GM23338 (cell line): ENCODE measurements around the gene ARHGAP10. TPM values are rescaled to one million over a fixed set of nuclear protein-coding genes. Genes with fewer than 3 reads are reported as not detected.

ENCODE experiments used
- ATAC-seq: fragments of 200-7000 bp; cut with Tn5 transposase; 3 replicates; pipeline ENCODE4 v1.9.1; 2020
- DNase-seq: peaks from one replicate; pipeline ENCODE4 v3.0.0-alpha.2; 2015; ENCODE audit warnings: low spot score
- H2AFZ ChIP-seq: fragments of 200-600 bp; sonication (generic); 2 replicates; pipeline ENCODE4 v1.8.0; 2016; ENCODE audit warnings: antibody characterized with exemption, mild to moderate bottlenecking, moderate library complexity
- H3F3A ChIP-seq: fragments of 200-600 bp; sonication (generic); replicated peaks from 2 replicates; pipeline ENCODE4 v1.8.0; 2017; ENCODE audit warnings: antibody characterized with exemption, mixed run types, low read depth
- H3K27ac ChIP-seq: fragments of 200-600 bp; sonication (generic); 2 replicates; pipeline ENCODE4 v1.6.1; 2016; ENCODE audit warnings: low read depth
- H3K27me3 ChIP-seq: fragments of 200-600 bp; sonication (generic); 2 replicates; pipeline ENCODE4 v1.8.0; 2016; ENCODE audit warnings: mild to moderate bottlenecking, mixed run types, moderate library complexity; ENCODE audit not compliant: insufficient read depth
- H3K36me3 ChIP-seq: fragments of 200-600 bp; sonication (generic); 2 replicates; pipeline ENCODE4 v1.8.0; 2016; ENCODE audit warnings: mild to moderate bottlenecking; ENCODE audit not compliant: insufficient read depth
- H3K4me1 ChIP-seq: fragments of 200-600 bp; sonication (generic); 2 replicates; pipeline ENCODE4 v1.8.0; 2016; ENCODE audit warnings: mild to moderate bottlenecking, moderate library complexity; ENCODE audit not compliant: insufficient read depth
- H3K4me2 ChIP-seq: fragments of 200-600 bp; sonication (generic); 2 replicates; pipeline ENCODE4 v1.7.1; 2017; ENCODE audit warnings: mixed run types
- H3K4me3 ChIP-seq: fragments of 200-600 bp; sonication (generic); 2 replicates; pipeline ENCODE4 v1.6.1; 2016; ENCODE audit warnings: mixed run types
- H3K79me2 ChIP-seq: fragments of 200-600 bp; sonication (generic); replicated peaks from 2 replicates; pipeline ENCODE4 v1.8.0; 2017; ENCODE audit warnings: mild to moderate bottlenecking; ENCODE audit not compliant: insufficient read depth
- H3K9me2 ChIP-seq: fragments of 200-600 bp; sonication (generic); 2 replicates; pipeline ENCODE4 v1.8.0; 2017; ENCODE audit not compliant: insufficient read depth
- H4K20me1 ChIP-seq: fragments of 200-600 bp; sonication (generic); replicated peaks from 2 replicates; pipeline ENCODE4 v1.8.0; 2017; ENCODE audit warnings: mild to moderate bottlenecking; ENCODE audit not compliant: insufficient read depth
- H3K27ac Mint-ChIP-seq: 2 replicates; pipeline ENCODE4 v1.8.0; 2020; ENCODE audit warnings: inconsistent platforms, mild to moderate bottlenecking, moderate library complexity, mixed read lengths
- H3K27me3 Mint-ChIP-seq: 3 replicates; pipeline ENCODE4 v1.8.0; 2022; ENCODE audit warnings: low read depth, mild to moderate bottlenecking, moderate library complexity, mixed read lengths, inconsistent platforms; ENCODE audit not compliant: insufficient read depth, poor library complexity
- H3K36me3 Mint-ChIP-seq: 3 replicates; pipeline ENCODE4 v1.8.0; 2021; ENCODE audit warnings: low read depth, mild to moderate bottlenecking, inconsistent platforms, moderate library complexity, mixed read lengths
- H3K4me1 Mint-ChIP-seq: 3 replicates; pipeline ENCODE4 v1.8.0; 2020; ENCODE audit warnings: mild to moderate bottlenecking, inconsistent platforms, mixed read lengths
- H3K4me3 Mint-ChIP-seq: 3 replicates; pipeline ENCODE4 v1.8.0; 2021; ENCODE audit warnings: moderate library complexity, mild to moderate bottlenecking, inconsistent platforms, mixed read lengths
- H3K9me3 Mint-ChIP-seq: 3 replicates; pipeline ENCODE4 v1.8.0; 2020; ENCODE audit warnings: moderate library complexity, mild to moderate bottlenecking, inconsistent platforms, mixed read lengths
- CREB1 ChIP-seq: fragments of 250-450 bp; sonication (Bioruptor Pico); IDR thresholded peaks from 2 replicates; pipeline ENCODE4 v1.5.0; 2020; ENCODE audit warnings: low read depth, mild to moderate bottlenecking, moderate library complexity
- CTCF ChIP-seq, 2 experiments: fragments of 200-600 bp in 1 of 2; sonication (generic) in 1 of 2; conservative IDR thresholded peaks; 2 replicates each; pipeline versions ENCODE4 v1.5.1 to v1.6.1; 2016 to 2017; ENCODE audit warnings: antibody characterized with exemption in 2 of 2, low read depth in 2 of 2, mild to moderate bottlenecking in 2 of 2, moderate library complexity in 1 of 2
- ETS1 ChIP-seq: IDR thresholded peaks from 2 replicates; pipeline ENCODE4 v1.6.1; 2016; ENCODE audit warnings: antibody characterized with exemption
- EZH2 ChIP-seq: fragments of 200-600 bp; sonication (generic); IDR thresholded peaks from one replicate; pipeline ENCODE4 v1.8.0; 2017; ENCODE audit warnings: antibody characterized with exemption, mild to moderate bottlenecking, low read depth; ENCODE audit not compliant: unreplicated experiment
- EZH2phosphoT487 ChIP-seq: fragments of 200-600 bp; sonication (generic); IDR thresholded peaks from one replicate; pipeline ENCODE4 v1.8.1; 2018; ENCODE audit warnings: antibody characterized with exemption; ENCODE audit not compliant: unreplicated experiment
- JUNB ChIP-seq: IDR thresholded peaks from one replicate; pipeline ENCODE4 v1.6.1; 2016; ENCODE audit warnings: antibody characterized with exemption; ENCODE audit not compliant: unreplicated experiment
- NANOG ChIP-seq: IDR thresholded peaks from 2 replicates; pipeline ENCODE4 v1.6.1; 2016; ENCODE audit warnings: antibody characterized with exemption, borderline replicate concordance
- POLR2AphosphoS5 ChIP-seq: IDR thresholded peaks from 2 replicates; pipeline ENCODE4 v1.6.1; 2016; ENCODE audit warnings: antibody characterized with exemption, low read depth
- STAT1 ChIP-seq: IDR thresholded peaks from one replicate; pipeline ENCODE4 v1.6.1; 2016; ENCODE audit warnings: antibody characterized with exemption; ENCODE audit not compliant: unreplicated experiment
- ZNF114 ChIP-seq: fragments of 250-450 bp; sonication (Bioruptor Pico); IDR thresholded peaks from 2 replicates; pipeline ENCODE4 v1.5.0; 2020; ENCODE audit warnings: mild to moderate bottlenecking, moderate library complexity
- ZNF331 ChIP-seq: fragments of 250-450 bp; sonication (Bioruptor Pico); IDR thresholded peaks from 2 replicates; pipeline ENCODE4 v1.5.0; 2020; ENCODE audit warnings: low read depth, mild to moderate bottlenecking, moderate library complexity
- polyA plus RNA-seq: library from polyadenylated mRNA; unstranded; fragments of >200 nt; fragmentation: Nextera tagmentation; extraction: Ambion mirVana; gene quantifications from 2 replicates; pipeline ENCODE4 v1.2.1, GENCODE V29; 2016
- total RNA-seq: library from RNA; depleted of rRNA; stranded (reverse); fragments of >200 nt; shearing (Covaris generic); gene quantifications from 2 replicates; pipeline ENCODE4 v1.2.3, GENCODE V29; 2014
- TF ChIP-seq, protein P1 (sequence below): fragments of 250-450 bp; sonication (Bioruptor Pico); IDR thresholded peaks from 2 replicates; pipeline ENCODE4 v1.5.0; 2020; ENCODE audit warnings: mild to moderate bottlenecking, moderate library complexity
- TF ChIP-seq, protein P2 (sequence below): IDR thresholded peaks from one replicate; pipeline ENCODE4 v1.6.1; 2018; ENCODE audit warnings: antibody characterized with exemption; ENCODE audit not compliant: unreplicated experiment

Gene ARHGAP10
- total and polyA plus RNA-seq, 2 experiments from 2014 or later: 5.1 to 6.3 TPM

DNA sequence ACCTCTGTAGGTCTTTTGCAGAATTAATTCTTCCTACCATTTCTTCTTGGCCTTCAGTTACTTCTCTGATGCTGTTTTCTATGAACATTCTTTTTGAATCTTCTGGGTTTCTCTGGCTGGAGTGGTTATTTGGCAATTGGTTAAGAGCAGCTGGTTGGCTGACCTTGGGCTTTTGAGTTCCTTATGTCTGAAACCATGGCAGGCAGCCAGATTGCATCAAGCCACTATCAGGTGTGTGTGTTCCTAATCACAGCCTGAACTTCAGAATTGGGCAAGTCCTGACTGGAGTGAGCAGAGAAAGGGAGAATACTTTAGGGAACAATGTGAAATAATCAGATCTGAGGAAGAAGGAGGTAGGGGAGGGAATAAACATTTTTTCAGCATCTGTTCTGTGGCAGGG lies 90.2 kb downstream of the ARHGAP10 start:
- no peak for ATAC-seq

More for the DNA sequence above, 90.2 kb downstream of the ARHGAP10 start:
- no peaks in the 10 kb centered on the region for H3K79me2 ChIP-seq
- no peaks in the 10 kb centered on the region for H3K27me3 ChIP-seq
- H3K4me2 ChIP-seq: no peak overlapping the region
- no peak overlapping the region for H3K4me3 ChIP-seq
- H3K27ac Mint-ChIP-seq: no peak overlapping the region; the same call in 1 of the 2 replicates
- no peaks in the 10 kb centered on the region for H3K36me3 ChIP-seq
- no peak for TF ChIP-seq ETS1
- no peak for TF ChIP-seq JUNB
- no peak for TF ChIP-seq ZNF331
- TF ChIP-seq CREB1 (CRISPR knock-in tag): no peak
- TF ChIP-seq POLR2AphosphoS5: no peak
- TF ChIP-seq, protein P1, sequence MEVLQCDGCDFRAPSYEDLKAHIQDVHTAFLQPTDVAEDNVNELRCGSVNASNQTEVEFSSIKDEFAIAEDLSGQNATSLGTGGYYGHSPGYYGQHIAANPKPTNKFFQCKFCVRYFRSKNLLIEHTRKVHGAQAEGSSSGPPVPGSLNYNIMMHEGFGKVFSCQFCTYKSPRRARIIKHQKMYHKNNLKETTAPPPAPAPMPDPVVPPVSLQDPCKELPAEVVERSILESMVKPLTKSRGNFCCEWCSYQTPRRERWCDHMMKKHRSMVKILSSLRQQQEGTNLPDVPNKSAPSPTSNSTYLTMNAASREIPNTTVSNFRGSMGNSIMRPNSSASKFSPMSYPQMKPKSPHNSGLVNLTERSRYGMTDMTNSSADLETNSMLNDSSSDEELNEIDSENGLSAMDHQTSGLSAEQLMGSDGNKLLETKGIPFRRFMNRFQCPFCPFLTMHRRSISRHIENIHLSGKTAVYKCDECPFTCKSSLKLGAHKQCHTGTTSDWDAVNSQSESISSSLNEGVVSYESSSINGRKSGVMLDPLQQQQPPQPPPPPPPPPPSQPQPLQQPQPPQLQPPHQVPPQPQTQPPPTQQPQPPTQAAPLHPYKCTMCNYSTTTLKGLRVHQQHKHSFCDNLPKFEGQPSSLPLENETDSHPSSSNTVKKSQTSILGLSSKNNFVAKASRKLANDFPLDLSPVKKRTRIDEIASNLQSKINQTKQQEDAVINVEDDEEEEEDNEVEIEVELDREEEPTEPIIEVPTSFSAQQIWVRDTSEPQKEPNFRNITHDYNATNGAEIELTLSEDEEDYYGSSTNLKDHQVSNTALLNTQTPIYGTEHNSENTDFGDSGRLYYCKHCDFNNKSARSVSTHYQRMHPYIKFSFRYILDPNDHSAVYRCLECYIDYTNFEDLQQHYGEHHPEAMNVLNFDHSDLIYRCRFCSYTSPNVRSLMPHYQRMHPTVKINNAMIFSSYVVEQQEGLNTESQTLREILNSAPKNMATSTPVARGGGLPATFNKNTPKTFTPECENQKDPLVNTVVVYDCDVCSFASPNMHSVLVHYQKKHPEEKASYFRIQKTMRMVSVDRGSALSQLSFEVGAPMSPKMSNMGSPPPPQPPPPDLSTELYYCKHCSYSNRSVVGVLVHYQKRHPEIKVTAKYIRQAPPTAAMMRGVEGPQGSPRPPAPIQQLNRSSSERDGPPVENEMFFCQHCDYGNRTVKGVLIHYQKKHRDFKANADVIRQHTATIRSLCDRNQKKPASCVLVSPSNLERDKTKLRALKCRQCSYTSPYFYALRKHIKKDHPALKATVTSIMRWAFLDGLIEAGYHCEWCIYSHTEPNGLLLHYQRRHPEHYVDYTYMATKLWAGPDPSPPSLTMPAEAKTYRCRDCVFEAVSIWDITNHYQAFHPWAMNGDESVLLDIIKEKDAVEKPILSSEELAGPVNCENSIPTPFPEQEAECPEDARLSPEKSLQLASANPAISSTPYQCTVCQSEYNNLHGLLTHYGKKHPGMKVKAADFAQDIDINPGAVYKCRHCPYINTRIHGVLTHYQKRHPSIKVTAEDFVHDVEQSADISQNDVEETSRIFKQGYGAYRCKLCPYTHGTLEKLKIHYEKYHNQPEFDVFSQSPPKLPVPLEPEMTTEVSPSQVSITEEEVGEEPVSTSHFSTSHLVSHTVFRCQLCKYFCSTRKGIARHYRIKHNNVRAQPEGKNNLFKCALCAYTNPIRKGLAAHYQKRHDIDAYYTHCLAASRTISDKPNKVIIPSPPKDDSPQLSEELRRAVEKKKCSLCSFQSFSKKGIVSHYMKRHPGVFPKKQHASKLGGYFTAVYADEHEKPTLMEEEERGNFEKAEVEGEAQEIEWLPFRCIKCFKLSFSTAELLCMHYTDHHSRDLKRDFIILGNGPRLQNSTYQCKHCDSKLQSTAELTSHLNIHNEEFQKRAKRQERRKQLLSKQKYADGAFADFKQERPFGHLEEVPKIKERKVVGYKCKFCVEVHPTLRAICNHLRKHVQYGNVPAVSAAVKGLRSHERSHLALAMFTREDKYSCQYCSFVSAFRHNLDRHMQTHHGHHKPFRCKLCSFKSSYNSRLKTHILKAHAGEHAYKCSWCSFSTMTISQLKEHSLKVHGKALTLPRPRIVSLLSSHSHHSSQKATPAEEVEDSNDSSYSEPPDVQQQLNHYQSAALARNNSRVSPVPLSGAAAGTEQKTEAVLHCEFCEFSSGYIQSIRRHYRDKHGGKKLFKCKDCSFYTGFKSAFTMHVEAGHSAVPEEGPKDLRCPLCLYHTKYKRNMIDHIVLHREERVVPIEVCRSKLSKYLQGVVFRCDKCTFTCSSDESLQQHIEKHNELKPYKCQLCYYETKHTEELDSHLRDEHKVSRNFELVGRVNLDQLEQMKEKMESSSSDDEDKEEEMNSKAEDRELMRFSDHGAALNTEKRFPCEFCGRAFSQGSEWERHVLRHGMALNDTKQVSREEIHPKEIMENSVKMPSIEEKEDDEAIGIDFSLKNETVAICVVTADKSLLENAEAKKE (CRISPR knock-in tag): no peak
- no peak for TF ChIP-seq EZH2phosphoT487
- no peak for TF ChIP-seq STAT1
- no peak for TF ChIP-seq EZH2
- no peak for TF ChIP-seq NANOG
- TF ChIP-seq CTCF (conservative IDR thresholded peaks at IDR 0.05; ENCODE audit: low read depth in 2 of 2): no peak
- TF ChIP-seq, protein P2, sequence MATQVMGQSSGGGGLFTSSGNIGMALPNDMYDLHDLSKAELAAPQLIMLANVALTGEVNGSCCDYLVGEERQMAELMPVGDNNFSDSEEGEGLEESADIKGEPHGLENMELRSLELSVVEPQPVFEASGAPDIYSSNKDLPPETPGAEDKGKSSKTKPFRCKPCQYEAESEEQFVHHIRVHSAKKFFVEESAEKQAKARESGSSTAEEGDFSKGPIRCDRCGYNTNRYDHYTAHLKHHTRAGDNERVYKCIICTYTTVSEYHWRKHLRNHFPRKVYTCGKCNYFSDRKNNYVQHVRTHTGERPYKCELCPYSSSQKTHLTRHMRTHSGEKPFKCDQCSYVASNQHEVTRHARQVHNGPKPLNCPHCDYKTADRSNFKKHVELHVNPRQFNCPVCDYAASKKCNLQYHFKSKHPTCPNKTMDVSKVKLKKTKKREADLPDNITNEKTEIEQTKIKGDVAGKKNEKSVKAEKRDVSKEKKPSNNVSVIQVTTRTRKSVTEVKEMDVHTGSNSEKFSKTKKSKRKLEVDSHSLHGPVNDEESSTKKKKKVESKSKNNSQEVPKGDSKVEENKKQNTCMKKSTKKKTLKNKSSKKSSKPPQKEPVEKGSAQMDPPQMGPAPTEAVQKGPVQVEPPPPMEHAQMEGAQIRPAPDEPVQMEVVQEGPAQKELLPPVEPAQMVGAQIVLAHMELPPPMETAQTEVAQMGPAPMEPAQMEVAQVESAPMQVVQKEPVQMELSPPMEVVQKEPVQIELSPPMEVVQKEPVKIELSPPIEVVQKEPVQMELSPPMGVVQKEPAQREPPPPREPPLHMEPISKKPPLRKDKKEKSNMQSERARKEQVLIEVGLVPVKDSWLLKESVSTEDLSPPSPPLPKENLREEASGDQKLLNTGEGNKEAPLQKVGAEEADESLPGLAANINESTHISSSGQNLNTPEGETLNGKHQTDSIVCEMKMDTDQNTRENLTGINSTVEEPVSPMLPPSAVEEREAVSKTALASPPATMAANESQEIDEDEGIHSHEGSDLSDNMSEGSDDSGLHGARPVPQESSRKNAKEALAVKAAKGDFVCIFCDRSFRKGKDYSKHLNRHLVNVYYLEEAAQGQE: no peak
- TF ChIP-seq ZNF114 (CRISPR knock-in tag): no peak
- no peaks in the 10 kb centered on the region; the same call in 2 of the 3 replicates for H3K4me1 Mint-ChIP-seq
- no peak overlapping the region for H3K4me3 Mint-ChIP-seq
- no peaks in the 10 kb centered on the region for H3K4me1 ChIP-seq
- H3F3A ChIP-seq: no peaks in the 10 kb centered on the region
- no peak overlapping the region for H2AFZ ChIP-seq
- no peak for DNase-seq
- no peaks in the 10 kb centered on the region for H4K20me1 ChIP-seq
- H3K27ac ChIP-seq: no peak overlapping the region
- no peaks in the 10 kb centered on the region for H3K9me2 ChIP-seq
- peaks cover 6% of the 10 kb centered on the region for H3K27me3 Mint-ChIP-seq
- no peaks in the 10 kb centered on the region for H3K9me3 Mint-ChIP-seq
- no peaks in the 10 kb centered on the region for H3K36me3 Mint-ChIP-seq
